GM12891 (cell line): Measurements from ENCODE around the gene SIK3.

Source experiments
- DNase-seq: peaks from one replicate; pipeline ENCODE4 v3.0.0; 2011; ENCODE audit warnings: low spot score; ENCODE audit not compliant: insufficient read length
- FAIRE-seq: peaks from 2 replicates; lab custom pipeline; 2011; peaks lifted over from hg19 to GRCh38; lab: Jason Lieb, UNC
- PAX5 ChIP-seq: IDR thresholded peaks from 2 replicates; pipeline ENCODE4 v1.6.1; 2011; ENCODE audit warnings: low read length, moderate library complexity, mild to moderate bottlenecking; ENCODE audit not compliant: insufficient read depth, severe bottlenecking
- POLR2A ChIP-seq: IDR thresholded peaks from 2 replicates; pipeline ENCODE4 v1.6.1; 2011; ENCODE audit warnings: low read depth, low read length, control low read depth
- POLR2AphosphoS5 ChIP-seq: IDR thresholded peaks from 2 replicates; pipeline ENCODE4 v1.6.1; 2011; ENCODE audit warnings: low read depth, low read length, control low read depth
- POU2F2 ChIP-seq: IDR thresholded peaks from 2 replicates; pipeline ENCODE4 v1.6.1; 2011; ENCODE audit warnings: low read depth, mild to moderate bottlenecking, control low read depth, low read length, moderate library complexity
- SPI1 ChIP-seq: IDR thresholded peaks from 2 replicates; pipeline ENCODE4 v1.6.1; 2011; ENCODE audit warnings: low read depth, low read length, control low read depth
- TAF1 ChIP-seq: IDR thresholded peaks from 2 replicates; pipeline ENCODE4 v1.6.1; 2011; ENCODE audit warnings: low read depth, low read length, control low read depth

Gene SIK3

DNA sequence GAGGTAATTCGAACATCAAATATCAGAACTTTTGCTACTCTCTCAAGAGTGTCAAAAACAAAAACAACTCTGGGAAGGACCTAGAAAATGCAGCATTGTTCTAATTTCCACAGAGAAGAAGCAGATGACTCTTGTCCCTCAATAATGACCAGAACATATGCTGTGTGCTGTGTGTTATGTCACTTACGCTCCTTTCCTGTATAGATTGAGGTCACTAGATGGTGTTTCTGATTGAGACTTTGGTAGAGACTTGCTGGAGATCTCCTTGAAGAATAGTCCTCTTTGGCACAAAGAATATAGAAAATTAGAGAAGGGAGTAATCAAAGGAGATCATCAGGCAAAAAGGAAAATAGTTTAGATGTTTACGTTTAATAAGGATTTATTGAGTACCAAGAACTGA, 2.3 kb upstream of the SIK3 start:
- TF ChIP-seq POU2F2 = no peak
- TF ChIP-seq POLR2AphosphoS5 = no peak
- no peak for TF ChIP-seq SPI1
- TF ChIP-seq TAF1 = no peak
- no peak for TF ChIP-seq PAX5
- TF ChIP-seq POLR2A = no peak
- no peak for FAIRE-seq

DNA sequence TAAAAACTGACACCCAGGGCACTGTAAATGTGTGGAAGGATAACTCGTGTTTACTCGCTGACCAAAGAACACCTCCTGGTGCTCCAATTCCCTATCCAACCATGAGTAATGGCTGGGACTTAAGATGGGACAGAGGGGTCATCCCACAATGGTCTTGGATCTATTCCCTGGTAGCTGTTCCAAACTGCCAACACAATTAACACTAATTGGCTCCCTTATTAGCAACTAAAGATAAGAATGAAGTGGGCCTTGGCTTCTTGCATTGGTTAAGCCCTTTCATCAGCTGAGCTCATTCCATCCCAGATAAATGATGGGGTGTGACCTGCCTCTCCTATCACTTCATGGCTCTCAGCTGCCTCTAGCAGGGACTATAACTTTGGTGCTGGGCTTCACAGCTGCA, 1.5 kb upstream of the SIK3 start:
- FAIRE-seq = no peak
- TF ChIP-seq SPI1 (no peak), PAX5 (no peak), POLR2A (no peak), POU2F2 (no peak), POLR2AphosphoS5 (no peak), TAF1 (no peak)
- no peak for DNase-seq

More for the DNA sequence above, 2.3 kb upstream of the SIK3 start:
- DNase-seq = no peak

DNA sequence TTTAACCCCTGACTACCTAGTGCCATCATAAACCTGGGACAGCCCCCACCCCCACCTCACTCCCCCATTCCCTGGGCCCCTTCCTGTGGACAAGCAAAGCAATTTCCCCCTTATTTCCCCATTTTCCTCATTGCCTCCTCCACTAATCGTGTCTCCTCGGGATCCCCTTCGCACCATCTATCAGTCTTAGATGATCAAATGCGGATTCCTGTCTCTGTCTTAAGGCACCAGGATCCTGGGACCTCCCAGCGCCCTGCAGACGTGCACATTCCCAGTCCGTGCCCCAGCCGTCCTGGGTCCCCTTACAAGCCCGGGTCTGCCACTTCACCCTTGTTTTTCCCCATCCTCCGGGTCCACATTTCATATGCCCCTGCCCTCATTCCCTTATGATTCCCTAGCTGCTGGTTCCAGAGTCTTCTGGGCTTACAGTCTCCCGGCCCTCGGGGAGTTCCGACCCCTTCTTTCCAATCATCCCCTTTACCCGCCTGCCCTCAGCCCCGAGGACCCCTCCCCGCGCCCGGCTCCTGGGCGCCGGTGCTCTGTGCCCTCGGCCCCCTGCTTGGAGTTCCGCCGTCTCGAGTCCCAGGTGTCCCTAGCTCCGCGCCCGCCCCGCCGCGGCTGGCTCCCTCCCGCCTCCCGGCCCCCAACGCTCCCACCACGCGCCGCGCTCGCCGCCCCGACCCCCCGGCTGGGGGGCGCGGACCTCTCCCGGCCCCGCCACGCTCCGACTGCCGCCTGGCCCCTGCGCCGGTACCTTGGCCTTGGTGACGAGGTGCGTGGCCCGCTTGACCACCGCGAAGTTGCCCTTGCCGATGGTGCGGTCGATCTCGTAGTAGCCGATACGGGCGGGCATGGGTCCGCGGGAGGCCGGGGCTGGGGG, 599 bp downstream of the SIK3 start:
- TF ChIP-seq POLR2AphosphoS5 (no peak; the same call in 1 of the 2 replicates), POU2F2 (no peak), SPI1 (no peak), POLR2A (no peak), PAX5 (no peak), TAF1 (no peak)
- FAIRE-seq (no peak), DNase-seq (no peak)

DNA sequence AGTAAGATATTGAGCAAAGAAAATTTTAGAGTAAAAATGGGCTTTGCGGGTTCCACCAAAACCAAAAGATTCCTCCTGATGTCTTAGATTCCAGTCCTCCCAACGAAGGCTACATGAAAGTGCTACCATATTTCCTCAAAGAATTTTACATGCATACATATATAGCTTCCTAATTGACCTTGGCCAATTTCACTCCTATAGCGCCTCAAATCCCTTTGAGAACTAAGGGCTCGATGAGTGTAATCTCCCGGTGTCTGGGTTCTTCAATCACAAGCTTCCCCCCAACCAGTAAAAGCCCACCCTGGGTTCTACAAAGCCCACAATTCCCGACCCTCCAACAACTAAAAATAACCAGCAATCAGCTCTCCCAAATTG, 1.2 kb downstream of the SIK3 start:
- TF ChIP-seq POU2F2 (no peak), POLR2AphosphoS5 (no peak), POLR2A (no peak), SPI1 (no peak), TAF1 (no peak), PAX5 (no peak)
- no peak for DNase-seq
- no peak for FAIRE-seq

DNA sequence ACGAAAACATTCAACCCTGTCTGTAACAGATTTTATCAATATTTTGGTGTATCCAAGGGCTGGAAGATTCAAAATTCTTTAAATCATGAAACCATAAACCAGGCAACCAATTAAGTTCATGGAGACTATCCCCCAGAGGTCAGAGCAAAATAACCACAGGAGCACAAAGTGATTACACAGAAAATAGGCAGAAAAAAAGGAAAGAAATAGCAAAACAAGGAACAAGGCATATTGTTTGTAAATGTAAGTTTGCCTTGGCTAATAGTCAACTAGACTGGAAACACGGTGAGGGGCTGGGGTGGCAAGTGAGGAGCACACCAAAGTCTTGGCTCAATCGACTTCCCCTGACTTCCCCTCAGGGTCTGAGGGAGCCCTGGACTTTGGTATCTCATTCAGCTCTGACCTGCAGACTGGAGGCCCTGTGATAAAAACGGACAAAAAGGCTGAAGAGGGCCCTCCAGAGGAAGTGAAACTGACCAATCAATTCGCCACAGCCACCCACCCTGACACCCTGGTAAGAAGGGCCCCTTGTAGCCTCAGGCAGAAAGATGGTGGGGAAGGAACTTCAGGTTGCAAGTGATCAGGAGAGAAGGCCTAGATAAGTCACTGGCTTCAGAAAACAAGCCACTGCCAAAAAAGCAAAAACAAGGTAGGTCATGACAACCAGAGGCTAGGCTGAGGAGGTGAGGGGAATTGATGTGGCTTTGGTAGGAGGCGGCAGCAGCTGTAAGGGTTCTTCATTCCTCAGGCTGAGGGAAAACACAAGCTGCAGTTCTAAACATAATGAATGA, 1.8 kb downstream of the SIK3 start:
- FAIRE-seq (peak; percentile 83), DNase-seq (peak; percentile 42)
- TF ChIP-seq POLR2AphosphoS5 (no peak), TAF1 (peak; percentile 46; the same call in 1 of the 2 replicates), POLR2A (peak; percentile 31; the same call in 1 of the 2 replicates), POU2F2 (peak; percentile 70), SPI1 (peak; percentile 99), PAX5 (no peak)

DNA sequence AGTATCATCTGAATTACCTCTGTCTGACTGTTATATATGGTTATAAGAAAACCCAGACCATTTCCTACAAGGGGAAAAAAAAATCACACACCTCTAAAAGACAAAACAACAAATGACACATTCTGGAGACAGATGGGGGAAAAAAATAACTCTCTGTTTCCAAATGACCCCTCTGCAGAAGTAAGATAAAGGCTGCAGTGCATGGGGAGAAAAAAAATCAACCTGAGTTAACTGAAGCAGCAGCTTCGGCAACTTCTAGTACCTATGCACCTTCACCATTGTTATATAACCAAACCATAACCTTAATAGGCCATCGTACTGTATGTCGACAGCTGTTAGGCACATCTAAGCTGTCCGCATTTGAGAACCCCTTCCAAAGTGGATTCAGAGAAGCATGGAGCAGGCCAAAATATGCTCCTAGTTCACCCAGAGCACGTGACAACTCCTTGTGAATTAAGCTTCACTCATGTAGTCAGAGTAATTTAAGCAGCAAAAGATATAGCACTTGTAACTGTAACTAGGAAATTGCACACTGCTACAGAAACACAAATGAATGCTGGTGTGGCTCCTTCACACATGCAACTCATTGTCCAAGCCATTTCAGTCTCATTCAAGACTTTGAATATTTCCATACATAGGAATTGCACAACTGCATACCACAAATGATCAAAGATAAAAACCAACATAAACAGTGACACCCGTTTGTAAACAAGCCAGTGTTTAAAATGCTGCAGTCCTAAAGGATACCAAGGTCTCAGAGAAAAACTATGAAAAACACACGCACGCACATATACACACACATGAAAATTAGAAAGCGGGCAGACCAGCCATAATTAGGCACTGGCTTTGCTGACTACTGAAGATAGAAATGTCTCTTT, 2.7 kb downstream of the SIK3 start:
- TF ChIP-seq POLR2AphosphoS5 (no peak), TAF1 (no peak), SPI1 (no peak), PAX5 (no peak), POLR2A (no peak), POU2F2 (no peak)
- FAIRE-seq (no peak), DNase-seq (no peak)

DNA sequence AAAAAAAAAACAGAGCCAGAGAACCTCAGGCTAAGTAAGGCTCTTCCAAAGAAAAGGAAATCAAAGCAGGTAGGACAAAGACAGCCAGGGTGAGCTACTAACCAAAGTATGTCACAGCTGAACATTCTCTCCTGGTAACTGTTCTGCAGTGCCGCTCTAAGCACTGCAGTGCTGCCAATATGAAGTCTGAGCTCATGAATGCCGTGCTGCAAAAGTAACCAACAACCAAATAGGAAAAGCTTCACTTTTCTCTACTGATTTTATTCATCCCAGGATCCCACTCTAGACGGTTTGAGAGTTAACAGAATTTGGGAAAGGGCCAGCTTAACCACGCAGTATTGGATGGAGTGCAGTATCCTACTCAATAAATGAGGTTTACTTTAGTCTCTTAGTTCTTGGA, 3.5 kb downstream of the SIK3 start:
- TF ChIP-seq TAF1 (no peak), POLR2AphosphoS5 (no peak)
- no peak for FAIRE-seq
- no peak for DNase-seq

DNA sequence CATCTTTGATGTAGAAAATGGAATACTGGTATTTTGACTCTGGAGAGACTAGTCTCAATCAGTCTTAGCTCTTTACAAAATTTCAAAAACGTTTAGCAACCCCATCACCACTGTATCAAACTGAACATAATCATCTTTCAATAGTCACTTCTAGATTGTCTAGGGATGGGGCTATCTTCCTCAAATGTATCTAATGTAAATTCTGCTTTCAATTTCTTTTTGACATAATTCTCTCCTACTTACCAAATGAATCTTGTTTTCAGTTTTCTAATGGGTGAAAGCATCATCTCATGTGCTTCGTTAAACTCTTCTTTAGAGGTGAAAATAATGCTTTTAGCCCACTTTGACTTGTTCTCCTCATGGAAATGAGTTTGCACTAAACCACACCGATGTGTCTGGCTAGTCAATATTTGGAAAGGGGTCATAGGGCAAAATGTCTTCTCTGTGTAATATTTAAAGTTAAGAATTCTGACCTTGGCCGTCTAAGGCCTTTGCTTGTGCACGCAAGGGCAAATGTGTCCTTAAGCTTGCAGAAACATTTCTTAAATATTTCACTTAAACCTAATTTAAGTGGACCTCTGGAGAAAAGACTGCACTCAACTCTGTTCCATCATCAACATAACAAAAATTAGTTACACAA, 5.2 kb downstream of the SIK3 start:
- DNase-seq = no peak
- FAIRE-seq = peak; percentile 47
- TF ChIP-seq POLR2A (no peak), POU2F2 (no peak), SPI1 (no peak), PAX5 (no peak), TAF1 (no peak), POLR2AphosphoS5 (no peak)

DNA sequence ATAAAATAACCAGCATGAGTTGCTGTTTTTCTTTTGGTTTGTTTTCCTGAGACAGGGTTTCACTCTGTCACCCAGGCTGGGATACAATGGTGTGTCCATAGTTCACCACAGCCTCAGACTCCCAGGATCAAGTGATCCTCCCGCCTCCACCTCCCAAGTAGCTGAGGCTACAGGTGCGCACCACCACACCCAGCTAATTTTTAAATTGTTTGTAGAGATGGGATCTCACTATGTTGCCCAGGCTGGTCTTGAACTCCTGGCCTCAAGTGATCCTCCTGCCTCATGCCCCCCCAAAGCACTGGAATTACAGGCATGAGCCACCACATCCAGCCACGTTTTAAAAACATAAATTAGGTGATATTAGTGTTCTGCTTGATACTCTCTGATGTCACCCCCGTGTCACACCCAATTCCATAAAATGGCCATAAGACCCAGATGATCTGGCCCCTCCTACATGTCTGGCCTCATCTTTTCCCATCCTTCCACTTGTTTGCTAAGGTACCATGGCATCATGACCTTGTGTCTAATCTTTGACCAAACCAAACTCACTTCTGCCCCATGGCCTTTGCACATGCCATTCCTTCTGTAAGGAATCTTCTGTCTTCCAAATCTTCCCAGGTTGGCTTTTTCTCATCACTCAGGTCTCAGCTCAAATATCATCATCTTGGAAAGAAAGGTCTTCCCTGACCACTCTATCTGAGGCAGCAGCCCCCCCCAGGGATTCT, 6.3 kb downstream of the SIK3 start:
- DNase-seq (no peak), FAIRE-seq (peak; percentile 57)
- TF ChIP-seq POU2F2 (no peak), TAF1 (no peak), POLR2AphosphoS5 (no peak), SPI1 (no peak)
